Vagina (tissue), 2 donors: ENCODE results near the gene SCYL2. TPM values are rescaled to one million over a fixed set of nuclear protein-coding genes. Genes with fewer than 3 reads are reported as not detected.
A peak's percentile ranks its signal among the peaks of the same experiment; 100 is the strongest.
"Not testable (repeated sequence)": the region's sequence is repeated elsewhere in the genome, so short reads cannot be mapped to it uniquely, and the experiment has no call there.

Source experiments
- DNase-seq, 2 donors: peaks; one replicate each; pipeline ENCODE4 v3.0.0-alpha.2; 2017; ENCODE audit errors: extremely low spot score in 2 of 2
- H3K27ac ChIP-seq: fragments of 200-600 bp; sonication (generic); one replicate; pipeline ENCODE4 v1.5.1; 2019
- H3K27me3 ChIP-seq: fragments of 200-600 bp; sonication (generic); one replicate; pipeline ENCODE4 v1.5.1; 2019
- H3K36me3 ChIP-seq, 2 donors: fragments of 200-600 bp; sonication (generic); one replicate each; pipeline ENCODE4 v1.5.1; 2017 to 2019
- H3K4me1 ChIP-seq: fragments of 200-600 bp; sonication (generic); one replicate; pipeline ENCODE4 v1.5.1; 2019
- H3K4me3 ChIP-seq, 2 donors: fragments of 200-600 bp; sonication (generic); 1 replicate in 1 of 2; 2 replicates in 1 of 2; pipeline ENCODE4 v1.5.1; 2016 to 2019
- H3K9me3 ChIP-seq: fragments of 200-600 bp; sonication (generic); one replicate; pipeline ENCODE4 v1.5.1; 2019
- CTCF ChIP-seq, 3 experiments: fragments of 450-650 bp in 2 of 3; fragments of 200-600 bp in 1 of 3; sonication (generic) in 1 of 3; IDR thresholded peaks; one replicate each; pipeline ENCODE4 v1.5.1; 2017 to 2019; ENCODE audit warnings: antibody characterized with exemption in 3 of 3, mild to moderate bottlenecking in 2 of 3, moderate library complexity in 2 of 3
- POLR2A ChIP-seq, 2 donors: fragments of 450-650 bp; IDR thresholded peaks; one replicate each; pipeline ENCODE4 v1.6.1; 2017; ENCODE audit warnings: antibody characterized with exemption in 2 of 2, mild to moderate bottlenecking in 2 of 2, moderate library complexity in 2 of 2
- POLR2AphosphoS5 ChIP-seq, 2 donors: sonication (generic); formaldehyde crosslinking; IDR thresholded peaks; one replicate each; pipeline ENCODE4 v1.9.0; 2017; ENCODE audit warnings: antibody characterized with exemption in 2 of 2, mild to moderate bottlenecking in 2 of 2, low read depth in 1 of 2; ENCODE audit not compliant: insufficient read depth in 1 of 2
- intact Hi-C: fragments of 100-400 bp; cut with DNase I; formaldehyde crosslinking; loops from one replicate; pipeline ENCODE4 v1.15.1; 2023
- total RNA-seq: library from RNA; depleted of rRNA; stranded (reverse); fragments of >200 nt; gene quantifications from one replicate; pipeline ENCODE4 v1.2.3, GENCODE V29; 2016

The SCYL2 gene
- total RNA-seq, 1 donor from 2014 or later, result 48.1 TPM

GRCh38 chr12:100268835-100269564 is 2.0 kb downstream of the SCYL2 start:
- Histone ChIP-seq H3K4me3 (peak overlapping the region in 1 of 2 donors; percentile 87), H3K27ac (no peak overlapping the region), H3K4me1 (peaks cover 39% of the 10 kb centered on the region), H3K36me3 (no peaks in the 10 kb centered on the region), H3K27me3 (no peaks in the 10 kb centered on the region), H3K9me3 (no peaks in the 10 kb centered on the region)
- DNase-seq, result no peak
- intact Hi-C loops, result no loop called here
- TF ChIP-seq CTCF (IDR thresholded peaks at IDR 0.05) (no peak), POLR2AphosphoS5 (IDR thresholded peaks at IDR 0.05; ENCODE audit: insufficient read depth in 1 of 2, low read depth in 1 of 2) (no peak), POLR2A (IDR thresholded peaks at IDR 0.05) (no peak)

GRCh38 chr12:100273782-100274181 is 6.8 kb downstream of the SCYL2 start:
- H3K36me3 ChIP-seq, result no peaks in the 10 kb centered on the region
- no peaks in the 10 kb centered on the region for H3K27me3 ChIP-seq
- H3K9me3 ChIP-seq, result no peaks in the 10 kb centered on the region
- no peak overlapping the region for H3K27ac ChIP-seq
- intact Hi-C loops, result no loop called here
- peaks cover 28% of the 10 kb centered on the region for H3K4me1 ChIP-seq
- TF ChIP-seq POLR2A (IDR thresholded peaks at IDR 0.05) (no peak), CTCF (IDR thresholded peaks at IDR 0.05) (no peak), POLR2AphosphoS5 (IDR thresholded peaks at IDR 0.05; ENCODE audit: insufficient read depth in 1 of 2, low read depth in 1 of 2) (no peak)
- H3K4me3 ChIP-seq, result no peak overlapping the region
- DNase-seq, result no peak

GRCh38 chr12:100274291-100274690 is 7.3 kb downstream of the SCYL2 start:
- peaks cover 23% of the 10 kb centered on the region for H3K4me1 ChIP-seq
- H3K9me3 ChIP-seq, result no peaks in the 10 kb centered on the region
- TF ChIP-seq CTCF (IDR thresholded peaks at IDR 0.05) (no peak), POLR2A (IDR thresholded peaks at IDR 0.05) (no peak), POLR2AphosphoS5 (IDR thresholded peaks at IDR 0.05; ENCODE audit: insufficient read depth in 1 of 2, low read depth in 1 of 2) (no peak)
- intact Hi-C loops, result no loop called here
- no peaks in the 10 kb centered on the region for H3K36me3 ChIP-seq
- no peaks in the 10 kb centered on the region for H3K27me3 ChIP-seq
- H3K27ac ChIP-seq, result no peak overlapping the region
- DNase-seq, result no peak
- H3K4me3 ChIP-seq, result no peak overlapping the region

- Histone ChIP-seq H3K9me3 (no peaks in the 10 kb centered on the region), H3K36me3 (peaks cover 0 to 4% of the 10 kb centered on the region in 2 donors), H3K4me1 (no peaks in the 10 kb centered on the region), H3K27me3 (no peaks in the 10 kb centered on the region), H3K27ac (no peak overlapping the region), H3K4me3 (no peak overlapping the region)
- no peak for TF ChIP-seq CTCF (IDR thresholded peaks at IDR 0.05)
- no peak for TF ChIP-seq POLR2AphosphoS5 (IDR thresholded peaks at IDR 0.05; ENCODE audit: insufficient read depth in 1 of 2, low read depth in 1 of 2)
- TF ChIP-seq POLR2A (IDR thresholded peaks at IDR 0.05), result no peak
- DNase-seq, result no peak
- intact Hi-C loops, result no loop called here
These were observed 12.2 kb downstream of the SCYL2 start for GRCh38 chr12:100279159-100279558.

GRCh38 chr12:100279607-100280244 is 12.7 kb downstream of the SCYL2 start:
- Histone ChIP-seq H3K27ac (no peak overlapping the region), H3K4me3 (no peak overlapping the region), H3K27me3 (no peaks in the 10 kb centered on the region), H3K4me1 (no peaks in the 10 kb centered on the region), H3K36me3 (peaks cover 0 to 5% of the 10 kb centered on the region in 2 donors), H3K9me3 (no peaks in the 10 kb centered on the region)
- no peak for DNase-seq
- intact Hi-C loops, result no loop called here
- no peak for TF ChIP-seq POLR2AphosphoS5 (IDR thresholded peaks at IDR 0.05; ENCODE audit: insufficient read depth in 1 of 2, low read depth in 1 of 2)
- no peak for TF ChIP-seq CTCF (IDR thresholded peaks at IDR 0.05)
- TF ChIP-seq POLR2A (IDR thresholded peaks at IDR 0.05), result no peak

- DNase-seq, H3K27ac ChIP-seq, H3K4me1 ChIP-seq, H3K36me3 ChIP-seq, H3K27me3 ChIP-seq, H3K4me3 ChIP-seq, H3K9me3 ChIP-seq, intact Hi-C loops: not testable (repeated sequence)
These were observed 17.6 kb downstream of the SCYL2 start for GRCh38 chr12:100284556-100284955.
